IMR-90 (cell line): ENCODE data around the gene SLC38A9. TPM values are rescaled to one million over a fixed set of nuclear protein-coding genes. Genes with fewer than 3 reads are reported as not detected.
A peak's percentile ranks its signal among the peaks of the same experiment; 100 is the strongest.

ENCODE experiments used
- ATAC-seq: fragments of 200-7000 bp; cut with Tn5 transposase; 2 replicates; pipeline ENCODE4 v1.9.1; 2020; ENCODE audit warnings: low read depth, mild to moderate bottlenecking, moderate library complexity
- BruUV-seq: library from RNA; stranded (reverse); fragments of 400-500 nt; replicated peaks from 2 replicates; lab custom pipeline; 2021; lab: Mats Ljungman, UMichigan
- CTCF ChIA-PET: fragments of 300-600 bp; formaldehyde crosslinking; extraction: SDS; loops from one replicate; lab custom pipeline; 2021; ENCODE audit warnings: antibody characterized with exemption; lab: Yijun Ruan, JAX
- POLR2A ChIA-PET: fragments of 300-600 bp; sonication (Branson Sonifier 250); formaldehyde crosslinking; loops from one replicate; lab custom pipeline; 2022; ENCODE audit warnings: antibody characterized with exemption; ENCODE audit not compliant: unreplicated experiment; lab: Charles Lee
- DNase-seq: peaks from one replicate; pipeline ENCODE4 v3.0.0; 2013
- H2AFZ ChIP-seq: replicated peaks from 2 replicates; pipeline ENCODE3; 2013; ENCODE audit warnings: low read length, mild to moderate bottlenecking; ENCODE audit not compliant: poor library complexity
- H2AK5ac ChIP-seq: 2 replicates; pipeline ENCODE4 v1.6.1; 2013; ENCODE audit warnings: low read depth, low read length, inconsistent platforms
- H2AK9ac ChIP-seq: replicated peaks from 2 replicates; pipeline ENCODE3; 2013; ENCODE audit warnings: mild to moderate bottlenecking, low read depth, low read length, moderate library complexity; ENCODE audit not compliant: poor library complexity
- H2BK120ac ChIP-seq: 2 replicates; pipeline ENCODE4 v1.6.1; 2013; ENCODE audit warnings: low read depth, low read length, inconsistent platforms
- H2BK15ac ChIP-seq: 3 replicates; pipeline ENCODE4 v1.6.1; 2013; ENCODE audit warnings: low read depth, low read length, inconsistent platforms
- H2BK20ac ChIP-seq: 2 replicates; pipeline ENCODE4 v1.6.1; 2013; ENCODE audit warnings: low read depth, mild to moderate bottlenecking, inconsistent platforms, low read length, moderate library complexity
- H2BK5ac ChIP-seq: 2 replicates; pipeline ENCODE4 v1.6.1; 2013; ENCODE audit warnings: mild to moderate bottlenecking, low read depth, low read length, inconsistent platforms; ENCODE audit not compliant: poor library complexity, severe bottlenecking
- H3K14ac ChIP-seq: replicated peaks from 2 replicates; pipeline ENCODE4 v1.6.1; 2013; ENCODE audit warnings: low read depth, low read length, inconsistent platforms
- H3K18ac ChIP-seq: 2 replicates; pipeline ENCODE4 v1.6.1; 2013; ENCODE audit warnings: low read depth, low read length, control low read depth
- H3K23ac ChIP-seq: 2 replicates; pipeline ENCODE4 v1.6.1; 2013; ENCODE audit warnings: low read depth, low read length, inconsistent platforms
- H3K27ac ChIP-seq: 2 replicates; pipeline ENCODE4 v1.5.1; 2013; ENCODE audit warnings: mild to moderate bottlenecking, control low read depth, low read length; ENCODE audit not compliant: insufficient read depth
- H3K27me3 ChIP-seq: 2 replicates; pipeline ENCODE4 v1.6.1; 2013; ENCODE audit warnings: low read length; ENCODE audit not compliant: control insufficient read depth, insufficient read depth
- H3K36me3 ChIP-seq: 2 replicates; pipeline ENCODE4 v1.6.1; 2013; ENCODE audit warnings: low read length, mixed read lengths; ENCODE audit not compliant: control insufficient read depth, insufficient read depth
- H3K4ac ChIP-seq: 2 replicates; pipeline ENCODE4 v1.6.1; 2013; ENCODE audit warnings: low read depth, low read length, inconsistent platforms
- H3K4me1 ChIP-seq: 2 replicates; pipeline ENCODE4 v1.6.1; 2013; ENCODE audit warnings: low read length, mixed read lengths; ENCODE audit not compliant: control insufficient read depth, insufficient read depth
- H3K4me2 ChIP-seq: 2 replicates; pipeline ENCODE4 v1.6.1; 2013; ENCODE audit warnings: low read depth, mild to moderate bottlenecking, control low read depth, low read length, moderate library complexity
- H3K4me3 ChIP-seq: 2 replicates; pipeline ENCODE4 v1.5.1; 2013; ENCODE audit warnings: low read depth, mild to moderate bottlenecking, control low read depth, low read length, moderate library complexity; ENCODE audit not compliant: insufficient read depth
- H3K56ac ChIP-seq: 2 replicates; pipeline ENCODE4 v1.6.1; 2013; ENCODE audit warnings: low read length, inconsistent platforms; ENCODE audit not compliant: insufficient read depth; ENCODE audit errors: extremely low read depth
- H3K79me1 ChIP-seq, 2 experiments: 2 replicates each; pipeline ENCODE4 v1.6.1; 2013; ENCODE audit warnings: low read length in 2 of 2, inconsistent platforms in 1 of 2, low read depth in 1 of 2
- H3K9ac ChIP-seq: 2 replicates; pipeline ENCODE4 v1.6.1; 2013; ENCODE audit warnings: low read depth, low read length, control low read depth
- H3K9me1 ChIP-seq: 2 replicates; pipeline ENCODE4 v1.6.1; 2013; ENCODE audit warnings: low read length, inconsistent platforms; ENCODE audit not compliant: insufficient read depth
- H3K9me3 ChIP-seq: 2 replicates; pipeline ENCODE4 v1.6.1; 2013; ENCODE audit warnings: low read length; ENCODE audit not compliant: control insufficient read depth, insufficient read depth
- H4K20me1 ChIP-seq: 2 replicates; pipeline ENCODE4 v1.6.1; 2013; ENCODE audit warnings: low read length, inconsistent platforms; ENCODE audit not compliant: insufficient read depth
- H4K5ac ChIP-seq: 2 replicates; pipeline ENCODE4 v1.6.1; 2013; ENCODE audit warnings: mild to moderate bottlenecking, low read depth, low read length, control low read depth
- H4K8ac ChIP-seq, 2 experiments: 2 replicates each; pipeline ENCODE4 v1.6.1; 2013; ENCODE audit warnings: low read depth in 2 of 2, low read length in 2 of 2, control low read depth in 1 of 2, inconsistent platforms in 1 of 2
- H4K91ac ChIP-seq: 2 replicates; pipeline ENCODE4 v1.6.1; 2013; ENCODE audit warnings: low read depth, low read length, inconsistent platforms; ENCODE audit not compliant: insufficient read depth
- BHLHE40 ChIP-seq: fragments of 150-350 bp; IDR thresholded peaks from 2 replicates; pipeline ENCODE4 v1.6.1; 2016; ENCODE audit warnings: mild to moderate bottlenecking, low read depth, low read length
- POLR2A ChIP-seq: IDR thresholded peaks from 2 replicates; pipeline ENCODE4 v1.6.1; 2012; ENCODE audit warnings: mild to moderate bottlenecking, low read depth, low read length
- RCOR1 ChIP-seq: IDR thresholded peaks from 2 replicates; pipeline ENCODE4 v1.6.1; 2012; ENCODE audit warnings: mild to moderate bottlenecking, low read length, improper control_type of control experiment; ENCODE audit not compliant: insufficient replicate concordance
- WGBS, 2 experiments: methylation state at CpG; one replicate each; pipeline versions ENCODE4 v1.1.5 to v1.1.7; 2013; ENCODE audit warnings: missing lambda C conversion rate in 2 of 2; ENCODE audit not compliant: insufficient read length in 1 of 2; ENCODE audit errors: extremely low coverage in 2 of 2; 5-methylcytosine and 5-hydroxymethylcytosine counted together
- dilution Hi-C: fragments of 300-500 bp; cut with HindIII; formaldehyde crosslinking; loops from one replicate; pipeline ENCODE4 v1.14.3; 2018; ENCODE audit warnings: low sequenced_read_pairs; ENCODE audit not compliant: unreplicated experiment
- in situ Hi-C: fragments of 300-500 bp; cut with MboI; formaldehyde crosslinking; loops from 3 replicates; pipeline ENCODE4 v1.14.3; 2019; ENCODE audit warnings: low sequenced_read_pairs, inconsistent platforms, mixed read lengths
- intact Hi-C: fragments of 100-400 bp; cut with micrococcal nuclease; formaldehyde crosslinking; loops from 2 replicates; pipeline ENCODE4 v1.10.0; 2022
- polyA plus RNA-seq, 3 experiments: library from polyadenylated mRNA; depleted of rRNA; stranded (reverse); fragments of >200 nt; gene quantifications; 2 replicates each; pipeline ENCODE4 v1.2.3, GENCODE V29; 2012; ENCODE audit warnings: low replicate concordance in 1 of 3
- total RNA-seq: library from RNA; depleted of rRNA; stranded (reverse); fragments of >200 nt; gene quantifications from 2 replicates; pipeline ENCODE4 v1.2.3, GENCODE V29; 2012
- TF ChIP-seq, protein P1 (sequence below): conservative IDR thresholded peaks from 2 replicates; pipeline ENCODE4 v1.5.1; 2012; ENCODE audit warnings: mild to moderate bottlenecking, low read depth, low read length, improper control_type of control experiment

Gene SLC38A9
- total and polyA plus RNA-seq, 2 of the 4 experiments (the other 2 are of a cell fraction) = 10.5 to 24.2 TPM

DNA sequence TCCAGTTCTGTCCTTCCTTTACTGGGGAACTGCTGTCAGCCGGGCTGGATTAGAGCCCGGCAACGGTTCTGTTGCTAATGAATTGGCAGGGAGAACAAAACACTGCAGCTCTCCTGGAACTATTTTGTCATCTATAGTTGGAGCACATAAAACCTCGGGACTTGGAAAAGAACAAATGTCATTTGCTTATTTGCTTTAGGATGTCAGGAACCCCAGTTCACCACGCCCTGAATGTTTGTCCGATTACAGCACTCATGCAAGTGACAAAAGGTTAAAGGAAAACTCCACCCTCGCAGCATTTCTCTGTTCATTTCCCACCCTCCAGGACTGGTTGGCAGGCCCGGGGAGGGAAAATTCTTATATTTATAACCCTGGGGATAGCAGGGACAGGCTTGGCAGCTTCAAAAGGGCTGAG is 110.9 kb downstream of the SLC38A9 start:
- CTCF ChIA-PET = no interaction called here
- Histone ChIP-seq H3K23ac (peak overlapping the region; percentile 63; the same call in 1 of the 2 replicates), H2BK120ac (peak overlapping the region; percentile 84), H2AK5ac (peak overlapping the region; percentile 53; the same call in 1 of the 2 replicates), H3K56ac (peak overlapping the region; percentile 61; the same call in 1 of the 2 replicates), H2BK15ac (peak overlapping the region; percentile 95; the same call in 1 of the 3 replicates), H2BK5ac (peak overlapping the region; percentile 31), H4K5ac (peak overlapping the region; percentile 56), H3K27me3 (no peaks in the 10 kb centered on the region), H2AK9ac (no peak overlapping the region), H4K91ac (peak overlapping the region; percentile 79), H3K27ac (peak overlapping the region; percentile 57), H3K4ac (peak overlapping the region; percentile 84), H3K4me3 (no peak overlapping the region), H3K36me3 (no peaks in the 10 kb centered on the region), H2BK20ac (peak overlapping the region; percentile 95), H3K9me3 (no peaks in the 10 kb centered on the region), H3K9me1 (peaks cover 16% of the 10 kb centered on the region), H3K79me1 (peaks cover 0 to 3% of the 10 kb centered on the region in 2 experiments; a peak in 2 of 4 replicates), H3K9ac (peak overlapping the region; percentile 69), H4K8ac (peak overlapping the region; percentile 83 to 96), H3K4me2 (peak overlapping the region; percentile 81), H3K4me1 (peaks cover 27% of the 10 kb centered on the region), H4K20me1 (no peaks in the 10 kb centered on the region), H2AFZ (peak overlapping the region; percentile 72), H3K14ac (peak overlapping the region; percentile 86), H3K18ac (peak overlapping the region; percentile 49)
- no TSS peak for BruUV-seq
- ATAC-seq = peak; percentile 52
- TF ChIP-seq BHLHE40 (0 out of 2 replicates have a peak, but pooled peaks have one; percentile 2), POLR2A (peak; percentile 31; the same call in 1 of the 2 replicates), RCOR1 (no peak)
- TF ChIP-seq, protein P1, sequence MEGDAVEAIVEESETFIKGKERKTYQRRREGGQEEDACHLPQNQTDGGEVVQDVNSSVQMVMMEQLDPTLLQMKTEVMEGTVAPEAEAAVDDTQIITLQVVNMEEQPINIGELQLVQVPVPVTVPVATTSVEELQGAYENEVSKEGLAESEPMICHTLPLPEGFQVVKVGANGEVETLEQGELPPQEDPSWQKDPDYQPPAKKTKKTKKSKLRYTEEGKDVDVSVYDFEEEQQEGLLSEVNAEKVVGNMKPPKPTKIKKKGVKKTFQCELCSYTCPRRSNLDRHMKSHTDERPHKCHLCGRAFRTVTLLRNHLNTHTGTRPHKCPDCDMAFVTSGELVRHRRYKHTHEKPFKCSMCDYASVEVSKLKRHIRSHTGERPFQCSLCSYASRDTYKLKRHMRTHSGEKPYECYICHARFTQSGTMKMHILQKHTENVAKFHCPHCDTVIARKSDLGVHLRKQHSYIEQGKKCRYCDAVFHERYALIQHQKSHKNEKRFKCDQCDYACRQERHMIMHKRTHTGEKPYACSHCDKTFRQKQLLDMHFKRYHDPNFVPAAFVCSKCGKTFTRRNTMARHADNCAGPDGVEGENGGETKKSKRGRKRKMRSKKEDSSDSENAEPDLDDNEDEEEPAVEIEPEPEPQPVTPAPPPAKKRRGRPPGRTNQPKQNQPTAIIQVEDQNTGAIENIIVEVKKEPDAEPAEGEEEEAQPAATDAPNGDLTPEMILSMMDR = no peak
- dilution Hi-C loops (no loop called here), intact Hi-C loops (loop anchor here (5.0 kb wide), 1 partner anchor 76 kb away; no protein-coding TSS in a partner anchor), in situ Hi-C loops (no loop called here)
- DNase-seq = peak; percentile 61
- POLR2A ChIA-PET = interaction anchor here (1.0 kb wide), 1 partner anchor 8 kb away, joined by 3 read pairs; no protein-coding TSS in a partner anchor
- WGBS, 2 experiments = no CpG with 5 or more reads among the region's 8 CpGs
